A673 (cell line): ENCODE measurements around the gene ADAMTSL3. TPM values are rescaled to one million over a fixed set of nuclear protein-coding genes. Genes with fewer than 3 reads are reported as not detected.

Experiments
- BruUV-seq: library from RNA; stranded (reverse); fragments of 400-500 nt; replicated peaks from 2 replicates; lab custom pipeline; 2021; lab: Mats Ljungman, UMichigan
- CTCF ChIA-PET: fragments of 300-600 bp; sonication (Branson Sonifier 250); formaldehyde crosslinking; loops from one replicate; lab custom pipeline; 2022; ENCODE audit warnings: antibody characterized with exemption; lab: Charles Lee
- POLR2A ChIA-PET: fragments of 300-600 bp; sonication (Branson Sonifier 250); formaldehyde crosslinking; loops from one replicate; lab custom pipeline; 2022; ENCODE audit warnings: antibody characterized with exemption; ENCODE audit not compliant: low non-redundant PET; lab: Charles Lee
- DNase-seq: peaks from one replicate; pipeline ENCODE4 v3.0.0-alpha.2; 2015; ENCODE audit warnings: low spot score
- H3K27ac ChIP-seq: fragments of 200-600 bp; sonication (generic); 2 replicates; pipeline ENCODE4 v1.5.1; 2016; ENCODE audit warnings: mixed run types, low read depth, mild to moderate bottlenecking, mixed read lengths, antibody characterized with exemption, low read length; ENCODE audit not compliant: poor library complexity, severe bottlenecking
- H3K27me3 ChIP-seq: fragments of 200-600 bp; sonication (generic); replicated peaks from 2 replicates; pipeline ENCODE4 v1.6.1; 2017; ENCODE audit warnings: mixed run types, low read depth, mild to moderate bottlenecking, mixed read lengths, antibody characterized with exemption, low read length; ENCODE audit not compliant: insufficient read depth, poor library complexity
- H3K36me3 ChIP-seq: fragments of 200-600 bp; sonication (generic); 2 replicates; pipeline ENCODE4 v1.6.1; 2016; ENCODE audit warnings: mixed run types, mild to moderate bottlenecking, mixed read lengths, antibody characterized with exemption, low read length; ENCODE audit not compliant: insufficient read depth, poor library complexity, severe bottlenecking
- H3K4me1 ChIP-seq: fragments of 200-600 bp; sonication (generic); 2 replicates; pipeline ENCODE4 v1.6.1; 2017; ENCODE audit warnings: mixed run types, mild to moderate bottlenecking, mixed read lengths, antibody characterized with exemption, low read length; ENCODE audit not compliant: insufficient read depth, poor library complexity, severe bottlenecking
- H3K4me3 ChIP-seq: fragments of 200-600 bp; sonication (generic); 2 replicates; pipeline ENCODE4 v1.5.1; 2016; ENCODE audit warnings: low read depth, mixed run types, mild to moderate bottlenecking, mixed read lengths, low read length; ENCODE audit not compliant: poor library complexity, severe bottlenecking
- H3K9me3 ChIP-seq: fragments of 200-600 bp; sonication (generic); 2 replicates; pipeline ENCODE4 v1.6.1; 2016; ENCODE audit warnings: mixed run types, low read depth, mild to moderate bottlenecking, mixed read lengths, antibody characterized with exemption, low read length; ENCODE audit not compliant: poor library complexity, severe bottlenecking
- CTCF ChIP-seq: fragments of 300-800, 200-600 bp; sonication (generic); conservative IDR thresholded peaks from 2 replicates; pipeline ENCODE4 v1.5.1; 2017; ENCODE audit warnings: low read depth, mild to moderate bottlenecking, antibody characterized with exemption, low read length, moderate library complexity, mixed read lengths
- EZH2 ChIP-seq: fragments of 200-600 bp; sonication (generic); IDR thresholded peaks from 2 replicates; pipeline ENCODE4 v1.6.1; 2017; ENCODE audit warnings: borderline replicate concordance, low read depth, mild to moderate bottlenecking, mixed read lengths, antibody characterized with exemption, low read length; ENCODE audit not compliant: poor library complexity, severe bottlenecking
- intact Hi-C: fragments of 100-400 bp; cut with micrococcal nuclease; formaldehyde crosslinking; loops from one replicate; pipeline ENCODE4 v1.10.0; 2022; ENCODE audit not compliant: unreplicated experiment
- total RNA-seq: library from RNA; stranded (reverse); gene quantifications from 2 replicates; pipeline ENCODE4 v1.2.3, GENCODE V29; 2021

Gene ADAMTSL3
- total RNA-seq, 1 experiment from 2014 or later = 0.95 TPM

- Histone ChIP-seq H3K36me3 (no peaks in the 10 kb centered on the region), H3K4me1 (no peaks in the 10 kb centered on the region), H3K27ac (no peak overlapping the region), H3K9me3 (no peaks in the 10 kb centered on the region), H3K4me3 (no peak overlapping the region), H3K27me3 (no peaks in the 10 kb centered on the region)
- ChIA-PET CTCF (no interaction called here), POLR2A (no interaction called here)
- TF ChIP-seq EZH2 (no peak), CTCF (no peak)
- no peak for DNase-seq
- intact Hi-C loops = no loop called here
- BruUV-seq = no TSS peak
Measured at GRCh38 chr15:83769411-83769999, 115.6 kb downstream of the ADAMTSL3 start.

GRCh38 chr15:83775738-83776137, 121.8 kb downstream of the ADAMTSL3 start:
- ChIA-PET CTCF (no interaction called here), POLR2A (no interaction called here)
- Histone ChIP-seq H3K36me3 (no peaks in the 10 kb centered on the region), H3K27me3 (no peaks in the 10 kb centered on the region), H3K27ac (no peak overlapping the region), H3K4me3 (no peak overlapping the region), H3K9me3 (no peaks in the 10 kb centered on the region), H3K4me1 (no peaks in the 10 kb centered on the region)
- no TSS peak for BruUV-seq
- TF ChIP-seq EZH2 (no peak), CTCF (no peak)
- intact Hi-C loops = no loop called here
- no peak for DNase-seq

GRCh38 chr15:83776986-83777385, 123.1 kb downstream of the ADAMTSL3 start:
- TF ChIP-seq CTCF (no peak), EZH2 (no peak)
- no peaks in the 10 kb centered on the region for H3K36me3 ChIP-seq
- H3K27ac ChIP-seq = no peak overlapping the region
- no peaks in the 10 kb centered on the region for H3K9me3 ChIP-seq
- intact Hi-C loops = no loop called here
- DNase-seq = no peak
- POLR2A ChIA-PET = no interaction called here
- no peaks in the 10 kb centered on the region for H3K27me3 ChIP-seq
- BruUV-seq = no TSS peak
- CTCF ChIA-PET = no interaction called here
- no peaks in the 10 kb centered on the region for H3K4me1 ChIP-seq
- H3K4me3 ChIP-seq = no peak overlapping the region
